HG02981 (cell line): ENCODE data around the gene PIGR.

Experiments
- ATAC-seq: cut with Tn5 transposase; IDR thresholded peaks from one replicate; pipeline ENCODE4 v1.9.1; 2021; ENCODE audit warnings: mild to moderate bottlenecking, moderate library complexity; ENCODE audit not compliant: unreplicated experiment

The PIGR gene

GRCh38 chr1:206946261-206946660 is at the start of gene PIGR:
TSS of gene PIGR (minus strand) at chr1:206946466. CDS start at chr1:206940531, 5,935 bp downstream.
- ATAC-seq: no peak

DNA sequence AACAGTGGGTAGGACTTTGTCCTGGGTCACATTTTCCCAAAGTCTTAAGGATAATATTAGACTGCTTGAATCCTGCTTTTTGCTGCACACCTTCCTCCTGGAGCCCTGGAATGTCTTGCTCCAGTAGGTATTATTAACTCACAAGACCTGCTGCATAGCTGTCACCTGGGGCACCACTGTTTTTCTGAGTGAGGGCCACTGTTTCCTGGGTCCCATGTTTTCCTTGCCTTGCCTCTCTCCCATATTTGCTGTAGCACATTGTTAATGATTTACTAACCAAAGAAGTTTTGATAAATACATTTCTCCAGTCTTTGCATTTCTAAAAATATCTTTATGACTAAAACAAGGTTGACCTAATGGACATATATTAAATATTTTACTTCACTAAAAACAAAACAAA is 46.5 kb upstream of the PIGR start:
- ATAC-seq: no peak

- no peak for ATAC-seq
These were observed 41.6 kb upstream of the PIGR start for GRCh38 chr1:206987873-206988272.

GRCh38 chr1:206986885-206987284 is 40.6 kb upstream of the PIGR start:
- no peak for ATAC-seq

GRCh38 chr1:206986402-206986801 is 40.1 kb upstream of the PIGR start:
- ATAC-seq: no peak

GRCh38 chr1:206985162-206985749 is 39.0 kb upstream of the PIGR start:
- ATAC-seq: no peak

- no peak for ATAC-seq
These were observed 36.0 kb upstream of the PIGR start for GRCh38 chr1:206982216-206982615.

DNA sequence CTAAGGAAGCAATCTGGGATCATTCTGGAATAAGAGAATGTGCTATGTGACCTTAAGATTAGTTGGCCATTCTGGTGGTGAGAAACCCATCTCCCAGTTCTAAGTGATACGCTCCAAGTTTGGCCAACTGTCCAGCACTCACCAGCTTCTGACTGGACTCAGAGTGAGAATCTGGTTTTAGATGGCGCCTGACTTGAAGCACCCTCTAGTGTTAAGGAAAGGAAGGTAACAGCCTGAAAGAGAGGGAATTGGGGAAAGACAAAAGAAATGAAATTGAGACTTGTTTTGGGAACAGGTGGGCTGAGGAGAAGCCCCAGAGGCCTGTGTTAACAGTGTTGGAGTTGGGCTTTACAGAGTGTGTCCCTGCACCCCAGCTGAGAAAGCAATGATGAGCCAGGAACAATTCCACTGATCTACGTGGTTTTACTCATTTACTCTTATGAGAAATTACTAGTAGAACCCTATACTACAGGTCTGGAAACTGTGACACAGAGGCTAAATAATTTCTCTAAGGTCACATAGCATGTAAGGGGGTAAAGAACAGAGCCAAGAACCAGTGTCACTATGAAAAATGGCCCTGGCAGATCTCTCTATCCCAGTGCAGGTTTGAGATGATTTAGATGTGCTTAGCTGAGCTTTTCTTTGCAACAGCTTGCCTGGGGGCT is 33.2 kb upstream of the PIGR start:
- no peak for ATAC-seq

DNA sequence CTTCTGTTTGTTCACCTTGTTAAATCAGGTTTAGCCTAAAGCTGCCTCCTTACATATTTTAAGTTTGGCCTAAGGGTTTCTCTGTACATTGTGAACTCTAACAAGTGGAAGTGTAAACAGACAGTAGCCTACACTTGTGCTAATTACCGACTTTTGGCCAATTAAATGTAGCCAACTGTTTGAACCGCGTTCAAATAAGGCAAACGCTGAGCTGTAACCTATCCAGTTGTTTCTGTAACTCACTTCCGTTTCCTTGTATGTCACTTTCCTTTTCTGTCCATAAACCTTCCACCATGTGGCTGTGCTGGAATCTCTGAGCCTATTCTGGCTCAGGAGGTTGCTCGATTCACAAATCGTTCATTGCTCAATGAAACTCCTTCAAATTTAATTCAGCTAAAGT is 32.0 kb upstream of the PIGR start:
- ATAC-seq: no peak

- no peak for ATAC-seq
These were observed 29.0 kb upstream of the PIGR start for GRCh38 chr1:206975306-206975705.

- ATAC-seq: no peak
These were observed 27.9 kb upstream of the PIGR start for GRCh38 chr1:206974140-206974539.

GRCh38 chr1:206972728-206973127 is 26.5 kb upstream of the PIGR start:
- ATAC-seq: no peak

DNA sequence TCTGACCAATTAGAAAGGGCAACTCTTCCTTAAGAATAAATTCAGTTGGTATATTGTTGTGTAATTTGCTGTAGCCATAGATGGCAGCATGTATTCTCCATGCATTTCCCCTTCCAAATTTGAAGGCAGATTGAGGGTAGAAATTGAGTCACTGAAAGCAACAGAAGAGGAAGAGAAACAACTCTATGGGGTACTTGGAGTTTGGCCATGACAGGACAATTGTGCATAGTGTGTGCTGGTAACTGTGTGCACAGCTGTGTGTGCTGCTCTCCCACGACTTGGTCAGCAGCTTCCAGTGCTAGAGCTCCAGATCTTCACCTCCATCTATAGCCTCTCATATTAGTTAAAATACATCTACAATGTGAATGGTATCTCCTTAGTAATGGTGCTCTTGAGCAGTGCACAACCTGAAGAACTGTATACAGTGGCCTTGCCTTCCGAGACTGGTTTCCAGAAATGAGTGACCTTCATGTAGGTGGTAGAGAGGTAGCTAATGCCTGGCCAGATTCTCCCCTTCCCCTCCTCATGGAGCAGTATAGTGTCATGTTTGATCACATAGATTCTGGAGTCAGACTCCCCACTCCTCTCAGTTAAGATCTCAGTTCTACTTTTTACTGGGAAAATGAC is 24.9 kb upstream of the PIGR start:
- ATAC-seq: peak; percentile 56

- no peak for ATAC-seq
These were observed 24.2 kb upstream of the PIGR start, which contains the start of gene FCAMR for GRCh38 chr1:206970446-206970845. TSS of gene FCAMR (minus strand) at chr1:206970460. CDS start at chr1:206970125, 335 bp downstream.

DNA sequence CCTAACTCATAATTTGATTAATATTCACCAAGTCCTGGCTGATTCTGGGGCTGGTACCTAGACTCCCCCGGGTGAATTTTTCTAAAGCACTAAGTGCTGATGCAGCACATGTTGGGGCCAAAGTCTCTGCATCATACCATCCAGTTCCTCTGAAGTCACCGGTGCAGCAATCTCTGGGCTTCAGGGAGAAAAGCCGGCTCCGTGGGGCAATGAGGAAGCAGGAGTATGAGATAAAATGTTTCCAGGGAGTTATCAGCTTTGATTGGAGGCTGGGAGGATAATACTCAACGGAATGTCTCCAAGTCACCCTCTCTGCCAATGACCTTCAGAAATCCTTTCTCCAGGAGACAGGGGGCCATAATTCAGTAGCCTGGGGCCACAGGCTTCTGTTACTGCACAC is 22.8 kb upstream of the PIGR start:
- ATAC-seq: no peak

GRCh38 chr1:206967096-206967849 is 21.0 kb upstream of the PIGR start:
- ATAC-seq: no peak

- ATAC-seq: no peak
These were observed 19.5 kb upstream of the PIGR start for GRCh38 chr1:206965781-206966180.

DNA sequence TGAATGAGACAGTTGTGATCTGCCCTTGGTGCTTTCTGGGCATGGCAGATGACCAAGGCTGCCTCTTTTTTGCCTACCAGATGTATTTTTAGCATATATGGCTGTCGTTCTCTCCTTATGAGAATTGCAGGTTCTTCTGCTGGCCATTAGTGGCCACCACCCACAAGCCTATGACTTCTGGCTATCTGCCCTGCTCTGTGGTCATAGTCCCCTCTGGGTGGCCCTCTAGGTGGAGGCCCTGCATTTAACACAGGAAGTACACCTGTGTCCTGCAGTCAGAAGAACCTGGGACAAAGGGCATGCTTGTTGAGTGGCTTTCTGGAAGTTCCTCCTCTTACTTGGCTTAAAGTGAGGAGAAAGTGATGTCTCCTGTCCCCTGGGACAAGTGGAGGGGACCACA is 17.5 kb upstream of the PIGR start:
- no peak for ATAC-seq

DNA sequence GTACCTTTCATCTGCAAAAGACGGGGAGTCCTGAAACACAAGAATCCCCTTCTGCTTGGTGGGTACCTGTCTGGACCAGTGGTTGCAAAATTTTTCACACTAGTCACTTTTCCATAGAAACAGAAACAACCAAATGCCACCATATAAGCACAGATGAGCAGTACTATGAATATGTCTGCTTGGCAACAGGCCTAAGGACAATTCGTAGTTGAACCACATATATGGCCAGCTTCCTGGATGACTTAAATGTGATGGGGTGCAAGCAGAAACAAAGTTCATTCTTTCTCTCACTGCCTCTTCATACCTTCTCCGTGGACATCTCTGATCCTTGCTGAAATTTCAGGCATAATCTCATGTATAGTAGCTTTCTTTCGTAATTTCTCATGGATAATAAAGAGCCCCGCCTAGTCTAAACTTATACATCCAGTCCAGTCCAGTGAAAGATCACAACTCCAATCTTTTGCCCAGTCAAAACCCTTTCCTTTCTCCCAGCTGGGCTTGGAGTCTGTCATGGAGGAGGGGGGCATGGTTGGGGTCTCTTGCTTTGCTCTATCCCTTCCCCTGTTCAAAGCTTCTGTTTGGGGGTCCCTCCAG is 16.9 kb upstream of the PIGR start:
- ATAC-seq: no peak

DNA sequence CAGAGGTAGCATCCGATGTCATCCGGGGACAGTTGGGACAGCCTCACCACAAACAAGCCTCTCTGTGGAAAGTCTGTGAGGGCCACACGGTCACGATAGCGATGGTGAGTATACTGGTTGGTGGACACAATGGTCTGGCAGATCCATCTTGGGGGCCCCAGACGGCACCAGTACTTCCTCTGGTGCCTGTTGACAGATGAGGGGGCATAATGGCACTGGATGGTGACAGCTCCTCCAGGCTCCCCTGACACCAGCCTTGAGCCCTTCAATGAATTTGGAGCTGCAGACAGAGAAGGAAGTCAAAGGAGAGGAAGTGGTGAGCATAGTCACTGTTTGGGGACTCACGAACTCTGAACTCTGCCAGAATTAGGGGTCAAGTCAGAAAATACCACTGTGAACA is 16.0 kb upstream of the PIGR start:
- ATAC-seq: no peak

DNA sequence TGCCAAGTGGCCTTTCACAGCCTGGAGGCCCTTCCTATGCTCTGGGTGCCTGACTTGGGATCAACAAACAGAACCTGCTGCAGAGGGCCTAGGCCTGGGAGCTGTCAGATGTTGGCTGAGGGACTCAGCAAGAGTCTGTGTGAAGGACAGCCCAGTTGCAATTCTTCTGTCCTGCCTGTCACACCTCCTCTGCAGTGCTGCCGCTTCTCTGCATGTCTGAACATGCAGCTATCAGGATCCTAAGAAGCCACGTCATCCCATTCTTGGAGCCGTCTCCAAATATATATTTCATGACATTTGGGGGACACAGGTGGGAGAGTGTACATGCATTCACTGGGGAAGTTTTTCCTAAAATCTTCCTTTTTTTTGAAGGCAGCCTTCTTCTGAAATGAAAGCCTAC is 15.4 kb upstream of the PIGR start:
- ATAC-seq: no peak
